ACHN (cell line): ENCODE measurements around the gene CLN6.
"Not testable (repeated sequence)": the region's sequence is repeated elsewhere in the genome, so short reads cannot be mapped to it uniquely, and the experiment has no call there.

Source experiments
- DNase-seq: peaks from one replicate; pipeline ENCODE4 v3.0.0-alpha.2; 2015
- in situ Hi-C: cut with HindIII; loops from 2 replicates; pipeline ENCODE4 v1.10.0; 2017; ENCODE audit warnings: low sequenced_read_pairs, low pct_ligation_motif_present, low pct_unique_long_range_greater_than_20kb

CLN6 gene

GRCh38 chr15:68211656-68212320 is 17.7 kb downstream of the CLN6 start:
- DNase-seq: no peak
- in situ Hi-C loops: no loop called here

GRCh38 chr15:68210821-68211655 is 18.5 kb downstream of the CLN6 start:
- in situ Hi-C loops: no loop called here
- peak; percentile 37 for DNase-seq

GRCh38 chr15:68210409-68210756 is 19.1 kb downstream of the CLN6 start:
- in situ Hi-C loops: no loop called here
- DNase-seq: no peak

- in situ Hi-C loops: no loop called here
- DNase-seq: no peak
These were observed 19.7 kb downstream of the CLN6 start for GRCh38 chr15:68209735-68210408.

- in situ Hi-C loops: no loop called here
- no peak for DNase-seq
These were observed 20.3 kb downstream of the CLN6 start for GRCh38 chr15:68209272-68209671.

- DNase-seq: no peak
- in situ Hi-C loops: no loop called here
These were observed 20.8 kb downstream of the CLN6 start for GRCh38 chr15:68208636-68209240.

- in situ Hi-C loops: no loop called here
- DNase-seq: no peak
These were observed 21.4 kb downstream of the CLN6 start for GRCh38 chr15:68208136-68208535.

GRCh38 chr15:68207176-68207935 is 22.2 kb downstream of the CLN6 start:
- in situ Hi-C loops: no loop called here
- DNase-seq: no peak

GRCh38 chr15:68206711-68207151 is 22.8 kb downstream of the CLN6 start:
- no peak for DNase-seq
- in situ Hi-C loops: no loop called here

GRCh38 chr15:68205954-68206539 is 23.5 kb downstream of the CLN6 start:
- no peak for DNase-seq
- in situ Hi-C loops: no loop called here

GRCh38 chr15:68205558-68205944 is 24.0 kb downstream of the CLN6 start:
- no peak for DNase-seq
- in situ Hi-C loops: no loop called here

- no peak for DNase-seq
- in situ Hi-C loops: no loop called here
These were observed 24.6 kb downstream of the CLN6 start, which contains the start of gene CALML4 for GRCh38 chr15:68204776-68205557. Gene CALML4 (minus strand): TSS chr15:68205332. CDS start chr15:68205247, 85 bp downstream.

- DNase-seq: no peak
- in situ Hi-C loops: no loop called here
These were observed 25.2 kb downstream of the CLN6 start for GRCh38 chr15:68204361-68204760.

GRCh38 chr15:68203956-68204355 is 25.6 kb downstream of the CLN6 start:
- no peak for DNase-seq
- in situ Hi-C loops: no loop called here

GRCh38 chr15:68203486-68203885 is 26.0 kb downstream of the CLN6 start:
- in situ Hi-C loops: no loop called here
- no peak for DNase-seq

- DNase-seq, in situ Hi-C loops: not testable (repeated sequence)
These were observed 26.5 kb downstream of the CLN6 start for GRCh38 chr15:68202994-68203393.

- no peak for DNase-seq
- in situ Hi-C loops: no loop called here
These were observed 27.7 kb downstream of the CLN6 start for GRCh38 chr15:68201879-68202261.
